Fibroblast of skin of right biceps (primary cell): ENCODE measurements around the gene KIF3B.
"Not testable (repeated sequence)": the region's sequence is repeated elsewhere in the genome, so short reads cannot be mapped to it uniquely, and the experiment has no call there.

Experiments
- DNase-seq: peaks from one replicate; pipeline ENCODE4 v3.0.0-alpha.2; 2013

The KIF3B gene

DNA sequence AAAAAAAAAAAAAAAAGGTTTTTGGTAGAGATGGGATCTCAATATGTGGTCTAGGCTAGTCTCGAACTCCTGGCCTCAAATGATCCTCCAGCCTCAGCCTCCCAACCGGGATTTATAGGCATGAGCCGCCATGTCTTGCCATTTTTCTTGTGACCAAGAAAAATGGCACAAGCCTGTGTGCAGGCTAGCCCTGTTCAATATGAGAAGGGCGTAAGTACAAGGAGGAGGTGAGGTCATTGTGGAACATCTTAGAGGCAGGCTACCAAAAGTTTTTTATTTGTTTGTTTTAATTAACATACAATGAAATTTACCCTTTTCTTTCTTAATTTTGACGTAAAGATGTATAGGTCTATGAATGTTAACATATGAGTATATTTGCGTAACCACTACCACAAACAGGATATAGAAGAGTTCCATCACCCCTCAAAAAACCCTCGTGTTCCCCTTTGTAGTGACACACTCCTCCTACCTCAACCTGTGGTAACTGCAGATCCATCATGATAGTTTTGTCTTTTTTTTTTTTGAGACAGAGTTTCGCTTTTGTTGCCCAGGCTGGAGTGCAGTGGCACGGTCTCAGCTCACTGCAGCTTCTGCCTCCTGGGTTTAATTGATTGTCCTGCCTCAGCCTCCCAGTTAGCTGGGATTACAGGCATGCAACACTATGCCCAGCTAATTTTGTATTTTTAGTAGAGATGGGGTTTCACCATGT, 28.3 kb upstream of the KIF3B start:
- DNase-seq = no peak

DNA sequence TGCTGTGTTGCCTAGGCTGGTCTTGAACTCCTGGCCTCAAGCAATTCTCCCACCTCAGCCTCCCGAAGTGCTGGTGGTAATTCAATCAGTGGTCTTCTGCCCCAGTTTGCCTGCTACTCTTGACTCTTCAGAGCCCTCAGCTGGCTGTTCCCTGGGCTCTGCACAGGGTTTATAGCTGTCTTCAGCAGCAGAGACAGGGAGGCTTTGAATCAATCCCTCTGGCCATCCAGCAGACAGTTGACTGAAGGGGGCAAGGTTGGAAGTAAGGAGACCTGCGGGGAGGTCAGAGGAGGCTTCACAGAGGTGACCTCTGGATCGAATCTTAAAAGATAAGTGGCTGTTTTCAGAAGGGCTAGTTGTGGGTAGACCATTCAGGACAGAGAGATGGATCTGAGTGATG, 26.0 kb upstream of the KIF3B start:
- no peak for DNase-seq

DNA sequence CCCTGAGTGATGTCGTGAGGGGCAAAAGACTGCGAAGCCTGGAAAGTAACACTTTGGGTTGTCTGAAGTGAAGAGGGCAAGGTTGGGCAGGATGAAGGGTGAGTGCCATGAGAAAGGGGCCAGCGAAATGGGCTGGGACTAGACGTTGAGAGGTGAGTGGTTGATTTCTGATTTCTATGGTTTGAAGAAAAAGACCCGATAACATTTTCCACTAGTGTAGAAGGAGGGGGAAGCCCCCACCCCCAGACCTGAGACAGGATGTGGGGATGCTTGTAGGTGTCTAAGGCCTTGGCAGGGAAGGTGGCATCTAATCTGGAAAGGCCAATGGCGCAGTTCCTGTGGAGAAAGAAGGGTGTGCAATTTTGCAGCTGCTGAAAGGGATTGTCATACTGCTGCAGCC, 25.3 kb upstream of the KIF3B start:
- no peak for DNase-seq

DNA sequence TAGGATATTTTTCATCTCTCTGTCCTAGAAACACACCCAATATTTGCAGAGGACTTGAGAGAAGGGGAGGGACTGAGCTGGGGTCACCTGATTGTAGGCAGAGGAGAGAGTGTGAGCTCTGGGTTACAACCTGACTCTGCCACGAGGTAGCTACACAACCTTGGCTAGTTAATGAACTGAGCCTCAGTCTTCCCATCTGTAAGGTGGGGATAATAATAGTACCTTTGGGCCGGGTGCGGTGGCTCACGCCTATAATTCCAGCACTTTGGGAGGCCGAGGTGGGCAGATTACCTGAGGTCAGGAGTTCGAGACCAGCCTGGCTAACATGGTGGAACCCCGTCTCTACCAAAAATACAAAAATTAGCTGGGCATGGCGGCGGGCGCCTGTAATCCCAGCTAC, 16.5 kb upstream of the KIF3B start:
- not testable (repeated sequence) for DNase-seq

DNA sequence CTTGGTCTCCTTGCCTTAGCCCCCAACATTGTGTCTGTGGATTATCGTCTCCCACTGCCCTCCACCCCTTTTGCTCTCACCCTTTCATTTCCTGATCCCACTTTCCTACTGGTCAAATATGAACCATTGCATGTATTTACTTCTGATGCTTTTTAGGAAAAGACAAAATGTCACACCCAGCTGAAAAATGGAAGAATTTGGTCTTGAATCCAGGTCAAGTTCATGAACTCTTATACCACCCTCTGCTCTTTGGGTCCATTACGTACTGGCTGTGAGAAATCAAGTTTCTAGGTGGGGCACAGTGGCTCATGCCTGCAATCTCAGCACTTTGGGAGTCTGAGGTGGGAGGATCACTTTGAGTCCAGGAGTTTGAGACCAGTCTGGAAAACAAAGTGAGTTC, 15.8 kb upstream of the KIF3B start:
- DNase-seq = no peak

DNA sequence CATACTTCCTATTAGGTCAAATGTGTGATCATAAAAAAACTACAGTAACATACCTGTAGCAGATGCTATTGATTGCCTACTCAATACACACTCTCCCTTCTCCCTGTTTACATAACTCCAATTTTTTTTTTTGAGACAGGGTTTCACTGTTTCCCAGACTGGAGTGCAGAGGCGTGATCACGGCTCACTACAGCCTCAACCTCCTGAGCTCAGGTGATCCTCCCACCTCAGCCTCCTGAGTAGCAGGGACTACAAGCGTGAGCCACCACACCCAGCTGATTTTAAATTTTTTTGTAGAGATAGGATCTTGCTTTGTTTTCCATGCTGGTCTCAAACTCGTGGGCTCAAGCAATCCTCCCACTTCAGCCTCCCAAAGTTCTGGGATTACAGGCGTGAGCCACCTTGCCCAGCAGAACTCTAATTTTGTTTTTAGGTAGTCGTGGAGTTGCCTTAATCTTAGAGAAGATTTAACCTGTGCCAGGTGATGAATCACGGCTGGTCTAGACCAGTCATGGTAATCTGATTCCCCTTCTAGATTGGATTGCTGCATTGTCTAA, 14.0 kb upstream of the KIF3B start:
- DNase-seq = no peak

DNA sequence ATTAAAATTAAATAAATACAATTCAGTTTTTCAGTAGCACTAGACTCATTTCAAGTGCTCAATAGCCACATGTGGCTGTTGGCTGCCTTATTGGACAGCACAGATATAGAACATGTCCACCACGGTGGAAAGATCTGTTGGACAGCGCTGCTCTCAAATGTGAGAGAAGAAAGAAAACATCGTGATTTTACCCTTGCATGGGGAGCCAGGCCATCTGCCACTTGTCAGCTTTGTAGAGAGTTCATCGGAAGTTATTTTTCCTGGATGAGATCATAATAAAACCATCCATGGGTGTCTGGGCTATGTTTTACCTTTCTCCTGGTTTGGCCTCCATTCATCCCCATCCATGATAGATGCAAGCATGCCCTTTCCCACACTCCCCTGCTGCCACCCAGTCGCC, 5.8 kb upstream of the KIF3B start:
- DNase-seq = no peak

DNA sequence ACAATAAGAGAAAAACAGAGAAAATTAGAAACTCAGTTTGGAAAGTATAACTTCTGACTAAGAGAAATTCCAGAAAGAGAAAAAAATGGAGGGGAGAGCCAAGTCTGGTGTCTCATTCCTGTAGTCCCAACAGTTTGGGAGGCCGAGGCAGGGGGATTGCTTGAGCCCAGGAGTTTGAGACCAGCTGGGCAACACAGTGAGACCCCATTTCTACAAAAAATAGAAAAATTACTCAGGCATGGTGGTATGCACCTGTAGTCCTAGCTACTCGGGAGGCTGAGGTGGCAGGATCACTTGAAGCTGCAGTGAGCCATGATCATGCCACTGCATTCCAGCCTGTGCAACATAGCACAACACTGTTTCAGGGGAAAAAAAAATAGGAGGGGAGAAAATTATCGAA, 3.1 kb upstream of the KIF3B start:
- DNase-seq = no peak

DNA sequence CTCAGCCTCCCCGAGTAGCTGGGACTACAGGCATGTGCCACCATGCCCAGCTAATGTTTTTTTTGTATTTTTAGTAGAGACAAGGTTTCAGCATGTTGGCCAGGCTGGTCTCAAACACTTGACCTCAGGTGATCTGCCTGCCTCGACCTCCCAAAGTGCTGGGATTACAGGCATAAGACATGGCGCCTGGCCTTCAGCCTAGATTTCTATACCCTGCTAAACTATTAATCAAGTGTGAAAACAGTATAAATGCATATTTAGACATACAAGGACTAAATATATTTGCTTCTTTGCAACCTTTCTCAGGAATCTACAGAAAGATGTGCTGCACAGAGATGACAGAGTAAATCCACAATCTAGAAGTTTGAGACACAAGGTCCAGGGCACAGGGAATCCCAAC, 2.3 kb upstream of the KIF3B start:
- not testable (repeated sequence) for DNase-seq

DNA sequence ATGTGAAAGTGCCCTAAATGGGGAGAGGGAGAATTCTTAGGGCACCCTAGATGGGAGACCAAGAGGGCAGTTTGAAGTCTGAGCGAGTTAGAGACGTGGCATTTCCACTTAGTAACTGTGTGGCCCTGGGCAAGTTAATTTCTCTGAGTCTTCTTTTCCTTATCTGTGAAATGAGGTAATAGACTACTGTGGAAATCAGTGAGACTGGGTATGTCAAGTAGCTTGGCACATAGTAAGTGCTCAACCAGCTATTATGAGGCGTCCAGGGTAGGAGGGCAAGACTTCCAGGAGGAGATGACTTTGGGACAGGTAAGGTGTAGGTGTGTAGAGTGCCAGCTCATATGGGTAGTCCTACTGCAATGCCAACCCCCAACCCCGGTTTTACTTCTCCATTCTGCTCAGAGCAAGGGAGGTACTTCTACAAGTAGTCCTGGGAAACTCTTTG, 770 bp downstream of the KIF3B start:
- DNase-seq = no peak

DNA sequence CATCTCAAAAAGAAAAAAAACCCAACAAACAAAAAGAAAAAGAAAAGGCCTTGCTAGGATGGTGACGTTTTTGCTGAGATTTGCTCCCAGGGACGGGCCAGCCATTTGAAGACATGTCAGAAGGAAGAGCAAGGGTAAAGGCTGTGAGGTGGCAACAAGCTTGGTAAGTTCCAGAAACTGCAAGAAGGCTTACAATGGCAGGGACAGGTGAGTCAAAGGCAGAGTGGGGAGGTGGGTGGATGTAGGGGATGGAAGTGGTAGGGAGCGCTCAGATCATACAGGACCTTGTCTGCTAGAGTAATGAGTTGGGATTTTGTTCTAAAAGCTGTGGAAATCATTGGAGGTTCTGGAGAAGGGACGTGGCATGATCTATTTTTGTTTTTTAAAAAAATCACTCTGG, 4.3 kb downstream of the KIF3B start:
- DNase-seq = no peak

DNA sequence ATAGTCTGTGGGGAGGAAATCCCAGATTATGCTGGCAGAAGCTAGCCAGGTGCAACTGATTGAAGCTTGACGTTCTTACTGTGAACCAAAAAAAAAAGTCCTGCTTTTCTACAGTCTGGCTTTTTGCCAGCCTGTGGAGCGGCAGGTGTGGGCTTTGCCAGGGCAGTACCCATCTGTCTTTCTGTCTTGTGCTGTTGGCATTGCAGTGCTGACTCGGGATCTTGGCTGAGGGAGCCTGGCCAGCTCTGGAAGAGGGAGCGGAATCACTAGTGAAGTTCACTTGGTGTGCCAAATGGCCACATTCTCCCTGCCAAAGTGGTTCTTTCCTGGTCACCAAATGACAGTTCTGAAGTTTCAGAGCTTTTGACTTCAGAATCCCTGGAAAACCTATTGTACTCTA, 5.0 kb downstream of the KIF3B start:
- DNase-seq = no peak

DNA sequence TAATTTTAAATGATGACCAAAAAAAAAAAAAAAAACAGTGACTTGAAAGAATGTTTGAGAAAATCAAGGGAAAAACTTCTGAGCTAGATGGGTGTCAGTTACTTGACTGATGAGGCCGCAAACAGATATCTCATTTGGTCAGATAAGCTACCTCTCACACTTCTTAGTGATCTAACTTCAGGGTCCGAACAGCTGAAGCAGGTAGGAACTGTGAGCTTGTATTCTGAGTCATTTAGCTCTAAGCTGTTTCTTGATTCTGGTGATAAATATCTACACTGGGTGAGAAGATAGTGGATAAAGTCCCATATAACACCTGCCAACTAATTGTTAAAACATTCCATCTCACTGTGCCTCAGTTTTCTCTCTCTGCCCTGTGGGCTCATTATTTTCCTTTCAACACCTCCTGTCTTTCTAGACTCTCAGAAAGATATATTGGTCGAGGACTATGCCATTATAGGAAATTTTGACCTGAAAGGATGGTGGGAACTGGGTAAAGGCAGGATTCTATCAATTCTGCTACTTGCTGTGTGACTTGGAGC, 7.7 kb downstream of the KIF3B start:
- DNase-seq = no peak

DNA sequence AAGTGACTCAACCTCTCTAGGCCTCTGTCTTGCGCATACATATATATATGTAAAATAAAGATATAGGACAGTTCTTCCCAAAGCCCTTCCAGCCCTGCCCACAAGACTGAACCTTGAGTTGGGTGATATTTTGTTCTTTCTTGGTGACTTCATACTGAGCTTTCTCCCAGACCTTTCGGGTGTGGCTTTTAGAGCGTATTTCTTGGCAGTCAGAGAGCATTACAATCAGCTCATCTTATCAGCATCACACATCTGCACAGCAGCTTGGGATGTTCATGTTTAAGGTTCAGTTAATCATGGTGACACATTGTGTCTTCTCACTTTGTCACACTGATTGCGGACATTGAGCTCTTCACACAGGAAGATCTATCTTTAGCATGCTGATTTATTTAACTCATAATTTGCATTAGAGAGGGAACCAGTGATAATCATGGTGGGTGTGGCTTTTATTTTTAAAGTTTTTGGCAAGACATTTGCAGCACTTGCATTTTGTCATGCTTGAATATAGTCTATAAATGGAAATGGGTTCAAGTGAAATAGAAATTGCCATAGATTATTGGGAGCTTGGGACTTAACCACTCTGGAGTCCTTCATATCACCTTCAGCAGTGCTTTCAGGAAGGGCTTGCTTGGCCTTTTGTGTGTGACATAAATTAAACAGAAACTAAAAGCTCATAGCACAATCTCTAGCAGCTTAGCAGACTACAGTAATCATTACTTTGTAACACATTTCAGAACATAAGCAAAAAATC, 8.3 kb downstream of the KIF3B start:
- DNase-seq = peak; percentile 33

DNA sequence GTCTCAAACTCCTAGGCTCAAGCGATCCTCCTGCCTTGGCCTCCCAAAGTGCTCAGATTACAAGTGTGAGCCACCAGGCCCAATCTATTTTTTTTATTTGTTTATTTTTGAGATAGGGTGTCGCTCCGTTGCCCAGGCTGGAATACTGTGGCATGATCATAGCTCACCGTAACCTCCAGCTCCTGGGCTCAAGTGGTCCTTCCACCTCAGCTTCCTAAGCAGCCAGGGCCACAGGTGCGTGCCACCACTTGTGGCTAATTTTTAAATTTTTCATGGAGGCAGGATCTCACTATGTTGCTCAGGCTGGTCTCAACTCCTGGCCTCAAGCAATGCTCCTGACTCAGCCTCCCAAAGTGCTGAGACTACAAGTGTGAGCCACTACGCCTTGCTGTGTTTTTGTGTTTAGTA, 9.8 kb downstream of the KIF3B start:
- no peak for DNase-seq

DNA sequence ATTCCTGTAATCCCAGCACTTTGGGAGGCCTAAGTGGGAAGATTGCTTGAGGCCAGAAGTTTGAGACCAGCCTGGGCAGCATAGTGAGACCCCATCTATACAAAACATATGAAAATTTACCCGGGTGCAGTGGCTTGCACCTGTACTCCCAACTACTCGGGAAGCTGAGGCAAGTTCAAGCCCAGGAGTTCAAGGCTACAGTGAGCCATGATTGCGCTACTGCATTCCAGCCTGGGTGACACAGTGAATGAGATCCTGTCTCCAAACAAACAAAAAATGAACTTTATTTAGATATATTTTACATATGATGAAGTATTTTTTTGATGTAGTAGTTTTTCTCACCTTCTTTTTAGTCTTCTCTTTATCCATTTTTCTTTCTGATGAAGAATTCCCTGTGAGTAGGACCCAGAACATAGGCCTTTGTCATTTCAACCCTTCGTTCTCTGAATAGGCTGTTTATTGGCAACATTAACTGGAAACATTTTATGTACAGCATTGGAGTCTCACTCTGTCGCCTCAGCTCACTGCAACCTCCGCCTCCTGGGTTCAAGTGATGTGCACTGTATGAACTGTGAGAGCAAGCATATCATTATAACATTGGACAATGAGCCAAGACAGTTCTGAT, 10.9 kb downstream of the KIF3B start:
- DNase-seq = no peak

DNA sequence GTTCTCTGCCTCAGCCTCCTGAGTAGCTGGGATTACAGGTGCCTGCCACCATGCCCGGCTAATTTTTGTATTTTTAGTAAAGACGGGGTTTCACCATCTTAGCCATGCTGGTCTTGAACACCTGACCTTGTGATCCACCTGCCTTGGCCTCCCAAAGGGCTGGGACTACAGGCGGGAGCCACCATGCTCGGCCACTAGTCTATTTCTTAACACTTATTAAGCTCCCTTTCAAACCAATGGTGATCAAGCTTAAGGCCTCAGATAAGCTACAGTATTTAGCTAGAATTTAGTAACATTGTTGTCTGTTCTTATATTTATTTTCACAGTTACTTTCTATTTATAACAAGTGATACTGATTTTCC, 11.8 kb downstream of the KIF3B start:
- DNase-seq = not testable (repeated sequence)

DNA sequence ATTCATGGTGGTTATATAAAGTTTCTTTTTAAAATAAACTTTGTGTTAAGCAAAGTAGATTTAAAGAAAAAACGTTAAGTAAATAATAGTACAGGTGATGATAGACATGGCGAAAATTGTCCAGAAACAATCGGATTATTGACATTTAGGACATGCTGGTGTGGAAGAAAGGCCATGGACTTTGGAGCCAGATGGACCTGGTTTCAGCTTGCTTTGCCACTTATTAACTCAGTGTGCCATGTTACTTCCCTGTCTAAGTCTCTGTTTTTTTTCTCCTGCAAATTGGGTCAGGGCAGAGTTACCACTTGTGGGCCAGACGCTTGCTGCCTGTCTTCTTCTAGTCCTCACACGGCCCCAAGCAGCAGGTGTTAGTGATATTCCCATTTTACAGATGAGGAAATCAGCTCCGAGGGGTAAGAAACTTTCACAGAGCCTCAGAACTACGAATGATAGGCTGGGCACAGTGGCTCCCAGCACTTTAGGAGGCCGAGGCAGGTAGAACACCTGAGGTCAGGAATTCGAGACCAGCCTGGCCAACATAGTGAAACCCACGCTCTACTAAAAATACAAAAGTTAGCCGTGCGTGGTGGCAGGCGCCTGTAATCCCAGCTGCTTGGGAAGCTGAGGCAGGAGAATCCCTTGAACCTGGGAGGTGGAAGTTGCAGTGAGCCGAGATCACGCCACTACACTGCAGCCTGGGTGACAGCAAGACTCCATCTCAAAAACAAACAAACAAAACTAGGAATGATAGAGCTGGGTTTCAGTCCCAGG, 12.4 kb downstream of the KIF3B start:
- no peak for DNase-seq

DNA sequence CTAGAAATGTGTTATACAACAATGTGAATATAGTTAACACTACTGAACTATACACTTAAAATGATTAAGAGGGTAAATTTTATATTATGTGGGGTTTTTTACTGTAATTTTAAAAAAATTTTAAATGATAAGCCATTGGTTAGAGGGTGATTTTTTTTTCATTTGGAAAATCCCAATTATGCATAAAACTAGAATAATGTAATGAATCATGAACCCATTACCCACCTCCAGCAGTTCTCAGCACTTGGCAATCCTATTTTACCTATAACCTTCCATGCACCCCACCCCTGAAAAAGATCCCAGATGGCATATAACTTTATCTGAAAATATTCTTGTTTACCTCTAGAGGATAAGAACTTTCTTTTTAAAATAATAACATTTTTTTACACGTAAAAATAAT, 13.7 kb downstream of the KIF3B start:
- no peak for DNase-seq

DNA sequence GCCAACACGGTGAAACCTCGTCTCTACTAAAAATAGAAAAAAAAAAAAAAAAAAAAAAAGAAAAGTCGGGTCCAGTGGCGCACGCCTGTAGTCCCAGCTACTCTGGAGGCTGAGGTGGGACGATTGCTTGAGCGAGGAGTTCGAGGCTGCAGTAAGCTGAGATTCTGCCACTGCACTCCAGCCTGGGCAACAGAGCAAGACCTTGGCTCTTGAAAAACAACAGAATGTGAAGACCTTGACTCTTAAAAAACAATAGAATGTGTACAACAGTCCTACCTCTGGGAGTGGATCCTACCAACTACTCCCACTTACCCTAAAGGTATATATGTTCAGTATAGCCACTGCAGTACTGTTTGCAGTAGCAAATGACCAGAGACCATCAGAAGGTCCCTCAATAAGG, 15.1 kb downstream of the KIF3B start:
- no peak for DNase-seq

DNA sequence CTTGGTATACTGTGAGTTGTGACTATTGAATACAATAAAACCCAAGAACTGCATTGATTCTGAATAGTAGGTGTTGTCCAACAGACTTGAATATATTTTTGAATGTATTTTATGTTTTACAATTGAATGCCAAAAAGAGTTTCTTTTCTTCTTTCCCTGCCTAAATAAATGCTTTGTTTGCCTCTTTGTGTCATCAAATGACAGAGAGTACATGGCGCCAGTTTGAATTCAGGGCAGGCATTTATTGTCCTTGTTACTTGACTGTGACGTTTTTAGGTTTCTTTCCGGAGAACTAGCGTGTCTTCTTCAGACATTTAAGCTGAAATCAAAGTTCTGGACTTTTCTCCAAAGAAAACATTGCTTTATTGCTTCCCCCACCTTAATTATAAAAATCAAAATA, 16.6 kb downstream of the KIF3B start:
- no peak for DNase-seq

DNA sequence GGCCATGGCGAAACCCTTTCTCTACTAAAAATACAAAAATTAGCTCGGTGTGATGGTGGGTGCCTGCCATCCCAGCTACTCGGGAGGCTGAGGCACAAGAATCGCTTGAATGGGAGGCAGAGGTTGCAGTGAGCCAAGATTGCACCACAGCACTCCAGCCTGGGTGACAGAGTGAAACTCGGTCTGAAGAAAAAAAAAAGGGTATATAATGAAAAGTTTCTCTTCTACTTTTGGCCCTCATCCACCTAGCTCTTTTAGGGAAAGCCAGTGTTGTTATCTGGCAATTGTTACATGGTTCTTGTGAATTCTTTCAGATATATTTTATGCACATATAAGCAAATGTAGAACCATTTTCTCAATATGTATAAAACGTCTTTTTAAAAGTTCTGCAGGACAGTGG, 19.0 kb downstream of the KIF3B start:
- DNase-seq = no peak
